GM18520 (cell line): ENCODE measurements around the gene MEGF11.

ENCODE experiments used
- ATAC-seq: cut with Tn5 transposase; IDR thresholded peaks from one replicate; pipeline ENCODE4 v1.9.1; 2021; ENCODE audit not compliant: unreplicated experiment

The MEGF11 gene

DNA sequence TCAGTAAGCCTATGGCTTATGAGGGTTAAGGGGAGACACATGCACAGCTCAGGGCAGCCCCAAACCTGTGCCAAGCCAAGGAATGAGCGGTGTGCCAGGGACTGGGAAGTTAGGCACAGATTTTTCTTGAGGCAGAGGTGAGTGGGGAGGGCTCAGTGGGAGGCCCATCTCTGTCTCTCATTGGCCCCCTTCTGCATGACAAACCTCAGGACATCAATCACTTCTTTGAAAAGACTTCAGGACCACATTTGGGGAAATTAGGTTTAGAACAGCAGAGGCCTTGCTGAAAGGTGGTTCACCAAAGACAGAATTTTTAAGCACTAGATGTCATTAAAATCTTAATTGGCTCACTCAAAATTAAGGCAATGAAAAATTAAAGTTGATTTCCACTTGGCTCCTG lies 327.1 kb downstream of the MEGF11 start:
- ATAC-seq: no peak

DNA sequence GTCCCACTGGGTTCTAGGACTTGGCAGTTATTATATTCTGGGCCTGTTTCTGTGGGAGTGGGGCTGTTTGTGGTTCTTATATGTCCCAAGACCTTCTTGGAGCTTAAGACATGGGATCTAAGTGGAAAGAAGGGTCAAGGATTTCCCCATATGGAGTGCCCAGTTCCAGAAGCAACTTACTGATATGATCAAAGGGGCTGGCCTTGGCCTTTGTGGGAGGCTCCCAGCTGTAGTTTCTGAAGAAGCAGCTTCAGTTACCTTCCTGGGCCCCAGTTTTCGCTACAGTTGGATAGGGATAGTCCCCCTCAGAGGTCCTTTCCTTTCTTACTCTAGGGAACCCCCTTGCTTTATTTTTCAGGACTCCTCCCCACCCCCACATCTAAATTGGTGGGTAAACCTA lies 328.2 kb downstream of the MEGF11 start:
- ATAC-seq: no peak

DNA sequence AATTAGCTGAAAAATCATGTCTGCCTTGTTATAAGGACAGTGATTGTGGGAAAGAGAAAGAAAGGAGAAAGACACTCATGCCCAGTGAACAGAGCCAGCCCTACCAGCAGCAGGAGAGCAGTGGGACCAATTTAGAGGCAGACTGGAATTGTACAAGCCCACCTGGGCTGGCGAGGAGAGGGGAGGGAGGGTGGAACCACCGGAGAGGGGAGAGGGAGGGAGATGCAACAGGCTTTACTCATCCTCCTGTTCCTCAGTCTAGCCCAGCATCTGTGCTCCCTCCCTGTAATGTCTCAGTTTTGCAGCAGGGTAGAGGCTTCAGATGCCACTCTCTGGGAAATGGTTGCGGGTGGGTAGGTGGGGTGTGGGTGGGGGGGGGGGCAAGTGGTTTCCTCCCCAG lies 329.5 kb downstream of the MEGF11 start:
- no peak for ATAC-seq

DNA sequence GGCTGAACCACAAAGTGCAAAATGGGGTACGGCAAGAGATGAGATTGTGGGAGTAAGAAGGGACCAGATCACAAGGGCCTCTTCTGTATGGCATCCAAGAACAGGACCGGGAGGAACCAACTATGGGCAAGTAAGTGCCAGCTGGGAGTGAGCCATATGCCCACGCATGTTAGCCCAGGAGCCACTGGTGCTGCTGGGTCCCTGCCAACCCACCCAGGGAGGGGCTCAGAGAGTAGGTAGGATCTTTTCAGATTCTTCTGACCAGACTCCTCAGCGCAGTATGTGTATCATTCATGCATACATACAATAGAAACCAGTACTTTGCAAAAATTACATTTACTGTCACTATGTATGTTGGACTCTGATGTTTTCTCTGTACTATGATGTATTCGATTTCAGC lies 330.3 kb downstream of the MEGF11 start:
- no peak for ATAC-seq

DNA sequence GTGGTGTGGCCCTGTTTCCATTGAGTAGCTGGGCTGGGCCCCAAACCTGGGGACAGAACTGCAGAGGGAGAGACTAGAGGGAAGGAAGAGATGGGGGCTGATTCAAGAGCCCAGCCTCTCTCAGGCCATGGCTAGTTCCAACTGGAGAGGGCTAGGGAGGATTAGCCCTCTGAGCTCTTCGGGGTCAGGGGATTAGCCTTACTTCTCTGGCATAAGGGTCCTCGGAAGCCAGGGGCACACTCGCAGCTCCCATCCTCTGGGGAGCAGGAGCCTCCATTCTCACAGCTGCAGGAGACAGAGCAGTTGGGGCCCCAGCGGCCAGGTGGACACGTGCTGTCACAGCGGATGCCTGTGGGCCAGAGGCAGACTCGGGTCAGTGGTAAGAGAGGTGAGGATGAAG lies 330.9 kb downstream of the MEGF11 start:
- ATAC-seq: no peak

DNA sequence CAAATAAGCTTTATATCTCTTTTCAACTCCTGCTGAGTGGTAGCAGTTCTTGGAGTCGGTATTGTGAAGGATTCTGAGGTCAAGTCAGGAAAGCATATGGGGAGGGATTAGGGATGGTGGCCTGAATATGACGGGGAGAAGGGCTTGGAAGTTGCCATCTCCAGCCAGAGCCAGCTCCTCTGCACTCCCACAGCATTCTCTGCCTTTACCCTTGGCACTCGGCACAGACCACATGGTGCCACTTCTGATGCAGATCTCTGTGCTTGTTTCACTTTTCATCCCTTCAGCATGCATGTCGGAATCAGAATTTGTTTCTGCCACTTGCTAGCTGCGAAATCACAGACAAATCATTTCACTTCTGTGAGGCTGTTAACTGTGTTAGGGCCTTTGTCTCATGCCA lies 331.8 kb downstream of the MEGF11 start:
- ATAC-seq: no peak

DNA sequence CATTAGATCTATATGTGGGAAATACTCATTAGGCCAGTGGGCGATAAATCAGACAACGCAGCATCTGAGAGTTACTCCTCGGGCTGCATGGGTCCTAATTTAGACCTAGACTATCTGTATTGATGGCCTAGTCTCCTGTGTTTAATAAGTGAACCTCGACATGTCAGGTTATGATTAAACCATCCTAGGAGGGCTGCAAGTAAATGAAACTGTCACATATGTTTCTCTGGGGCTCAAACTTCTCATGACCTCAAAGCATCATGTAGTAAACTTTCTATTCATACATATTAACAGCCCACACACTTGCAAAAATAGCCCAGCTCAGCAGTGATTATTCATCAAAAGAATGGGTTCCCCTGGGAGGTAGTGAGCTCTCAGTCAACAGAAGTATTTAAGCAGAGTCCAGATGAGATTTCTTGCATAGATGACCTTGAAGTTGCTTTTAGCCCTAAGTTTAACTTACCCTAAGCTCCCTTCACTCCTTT lies 332.7 kb downstream of the MEGF11 start:
- peak; percentile 31 for ATAC-seq

DNA sequence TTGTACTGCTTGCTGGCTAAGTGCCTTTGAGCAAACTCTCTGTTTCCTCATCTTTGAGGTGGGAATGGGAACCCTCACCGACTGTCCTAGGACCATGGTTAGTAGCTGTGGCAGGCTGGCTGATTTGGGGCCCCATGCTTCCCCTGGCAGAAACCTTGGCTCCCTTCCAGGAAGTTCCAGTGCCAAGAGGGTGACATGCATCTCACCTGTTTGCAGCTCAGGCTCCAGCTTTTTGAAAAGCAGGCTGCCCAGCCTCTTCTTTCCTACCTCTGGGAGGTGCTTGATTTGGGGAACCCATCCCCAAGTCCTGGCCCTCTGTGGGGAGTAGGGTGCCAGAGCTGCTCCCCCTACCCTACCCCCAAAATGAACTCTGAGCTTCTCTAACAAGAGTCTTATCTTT lies 333.4 kb downstream of the MEGF11 start:
- no peak for ATAC-seq

DNA sequence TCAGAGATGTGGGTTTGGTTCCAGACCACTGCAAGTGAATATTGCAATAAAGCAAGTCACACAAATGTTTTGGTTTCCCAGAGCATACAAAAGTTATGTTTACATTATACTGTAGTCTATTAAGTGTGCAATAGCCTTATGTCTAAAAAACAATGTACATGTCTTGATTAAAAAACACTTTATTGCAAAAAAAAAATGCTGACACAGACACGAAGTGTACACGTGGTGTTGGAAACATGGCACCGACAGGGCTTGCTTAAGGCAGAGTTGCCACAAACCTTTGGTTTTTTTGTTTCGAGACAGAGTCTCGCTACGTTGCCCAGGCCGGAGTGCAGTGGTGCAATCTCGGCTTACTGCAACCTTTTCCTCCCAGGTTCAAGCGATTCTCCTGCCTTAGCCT lies 334.2 kb downstream of the MEGF11 start:
- ATAC-seq: no peak

DNA sequence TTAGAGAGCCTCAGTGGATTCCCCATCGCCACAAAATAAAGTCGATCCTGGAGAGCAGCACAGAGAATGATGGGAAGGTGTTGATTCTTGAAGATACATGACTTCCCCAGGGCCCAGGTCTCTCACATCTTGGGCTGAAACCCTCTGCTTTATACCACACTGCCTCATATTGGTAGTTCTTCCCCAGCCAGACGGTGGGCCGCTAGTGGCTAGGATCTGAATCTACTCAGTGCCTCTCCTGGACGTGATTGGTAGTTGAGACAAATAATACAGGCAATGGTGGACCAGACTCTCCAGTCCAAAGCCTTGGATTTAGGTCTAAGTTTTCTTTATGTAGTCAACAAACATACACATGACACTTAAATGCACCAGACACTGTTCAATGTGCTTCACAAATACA lies 334.6 kb downstream of the MEGF11 start:
- no peak for ATAC-seq

DNA sequence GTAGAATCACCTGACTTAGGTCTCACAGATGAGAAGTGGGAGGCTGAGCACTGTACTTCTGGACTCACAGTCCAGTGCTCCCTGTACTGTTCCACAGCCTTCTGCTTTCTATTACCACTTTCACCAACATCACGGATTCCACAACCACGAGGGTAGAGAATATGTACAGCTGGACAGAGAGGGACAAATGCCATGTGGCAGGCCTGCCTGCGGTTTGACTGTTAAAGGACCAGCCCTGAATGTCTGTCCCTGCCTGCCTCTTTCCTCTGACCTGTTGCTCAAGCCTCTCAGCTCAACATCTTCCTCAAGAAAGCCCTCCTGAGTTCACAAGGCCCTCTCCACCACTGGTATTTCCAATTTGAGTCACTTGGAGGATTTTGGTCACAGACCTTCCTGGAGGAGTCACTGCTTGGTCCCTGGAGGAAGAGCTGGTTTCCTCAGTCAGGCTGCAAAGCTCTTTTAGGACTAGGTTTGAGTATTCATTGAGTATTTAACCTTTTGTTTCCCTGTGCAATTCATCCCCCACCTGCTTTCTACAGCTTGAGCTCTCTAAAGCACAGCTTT lies 335.1 kb downstream of the MEGF11 start:
- no peak for ATAC-seq

DNA sequence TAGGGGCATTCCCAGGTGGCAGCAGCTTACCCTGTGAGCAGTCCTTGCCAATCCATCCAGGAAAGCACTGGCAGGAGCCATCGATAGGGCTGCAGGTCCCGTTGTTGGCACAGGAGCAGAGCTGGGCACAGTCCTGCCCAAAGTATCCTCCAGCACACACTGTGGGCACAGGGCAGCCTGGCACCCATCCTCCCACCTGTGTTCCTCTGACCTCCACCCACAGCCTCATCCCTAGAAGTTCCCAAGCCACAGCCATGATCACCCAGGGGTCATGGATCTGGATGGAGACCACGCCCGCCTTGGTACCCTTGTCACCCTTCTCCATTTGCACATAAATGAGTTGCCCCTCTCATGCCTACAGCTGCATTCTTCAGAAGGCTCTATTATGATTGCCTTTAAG lies 335.6 kb downstream of the MEGF11 start:
- ATAC-seq: no peak

DNA sequence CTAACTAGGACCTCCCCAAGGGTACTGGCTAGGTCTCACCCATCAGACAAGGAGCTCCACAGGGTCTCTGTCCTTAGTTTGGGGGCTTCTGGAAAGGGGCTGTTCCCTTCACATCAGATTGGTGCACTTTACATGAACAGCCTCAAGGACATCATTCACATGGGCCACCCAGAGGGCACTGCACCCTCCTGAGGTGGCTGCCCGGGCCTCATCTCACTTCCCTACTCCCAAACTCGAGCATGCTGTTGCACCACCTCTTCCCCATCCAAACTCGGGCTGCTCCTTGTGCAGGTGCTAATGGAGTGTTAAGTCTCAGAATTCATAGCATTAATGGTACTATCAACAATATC lies 336.2 kb downstream of the MEGF11 start:
- ATAC-seq: no peak

DNA sequence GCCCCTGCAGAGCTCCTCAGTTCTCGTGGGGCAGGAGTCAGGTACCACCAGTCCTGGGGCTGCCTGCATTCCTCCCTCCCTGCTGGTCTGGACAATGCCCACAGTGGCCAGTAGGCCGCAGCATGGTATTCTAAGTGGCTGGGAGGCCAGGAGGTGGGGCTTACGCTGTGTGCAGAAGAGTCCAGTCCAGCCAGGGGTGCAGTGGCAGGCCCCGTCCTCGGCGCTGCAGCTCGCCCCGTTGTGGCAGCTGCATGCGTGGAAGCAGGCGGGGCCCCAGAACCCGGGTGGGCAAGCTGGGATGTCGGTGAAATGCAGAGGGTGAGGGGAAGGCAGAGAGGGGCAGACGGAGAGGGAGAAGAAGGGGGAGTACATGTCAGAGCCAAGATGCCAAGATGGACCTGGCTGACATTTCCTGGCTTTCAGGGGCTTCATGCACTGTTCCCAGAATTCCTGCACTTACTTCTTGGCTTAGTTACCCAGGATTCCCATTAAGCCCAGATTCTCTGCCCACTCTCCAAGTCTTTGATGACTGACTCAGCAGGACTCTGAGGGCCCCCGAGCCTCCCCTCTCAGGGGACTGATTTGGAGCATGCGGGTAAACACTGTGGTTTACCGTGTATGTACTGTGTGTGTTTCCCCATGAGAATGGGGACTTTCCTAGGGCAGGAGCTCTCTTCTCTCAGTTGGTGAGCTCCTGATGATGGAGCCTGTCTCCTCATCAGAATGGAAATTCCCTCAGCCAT lies 336.7 kb downstream of the MEGF11 start:
- ATAC-seq: peak; percentile 64

DNA sequence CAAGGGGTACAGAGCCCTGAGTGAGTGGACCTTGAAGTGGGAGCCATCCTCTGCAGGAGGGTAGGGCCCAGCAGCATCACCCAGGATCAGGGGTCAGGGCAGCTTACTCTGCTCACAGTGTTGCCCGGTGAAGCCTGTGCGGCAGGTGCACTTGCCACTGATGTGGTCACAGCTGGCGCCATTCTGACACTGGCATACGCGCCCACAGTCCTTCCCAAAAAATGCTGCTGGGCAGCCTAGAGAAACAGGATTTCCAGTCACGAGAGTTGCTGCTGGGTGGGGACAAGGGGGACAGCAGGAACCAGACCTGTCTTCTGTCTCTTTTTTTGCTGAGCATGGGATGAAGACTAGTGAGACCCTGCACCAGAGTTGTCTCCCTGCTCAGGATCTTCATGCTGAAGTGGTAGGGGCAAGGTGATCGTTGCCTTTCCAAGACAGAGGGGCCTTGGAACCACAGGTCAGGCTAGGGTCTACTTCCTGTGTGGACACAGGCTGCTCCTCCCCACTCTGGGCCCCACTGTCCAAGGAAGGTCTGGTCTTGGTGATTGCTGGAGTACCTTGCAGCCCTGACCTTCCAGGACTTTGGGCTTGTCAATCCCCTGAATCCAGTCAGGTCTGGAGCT lies 337.4 kb downstream of the MEGF11 start:
- ATAC-seq: no peak

DNA sequence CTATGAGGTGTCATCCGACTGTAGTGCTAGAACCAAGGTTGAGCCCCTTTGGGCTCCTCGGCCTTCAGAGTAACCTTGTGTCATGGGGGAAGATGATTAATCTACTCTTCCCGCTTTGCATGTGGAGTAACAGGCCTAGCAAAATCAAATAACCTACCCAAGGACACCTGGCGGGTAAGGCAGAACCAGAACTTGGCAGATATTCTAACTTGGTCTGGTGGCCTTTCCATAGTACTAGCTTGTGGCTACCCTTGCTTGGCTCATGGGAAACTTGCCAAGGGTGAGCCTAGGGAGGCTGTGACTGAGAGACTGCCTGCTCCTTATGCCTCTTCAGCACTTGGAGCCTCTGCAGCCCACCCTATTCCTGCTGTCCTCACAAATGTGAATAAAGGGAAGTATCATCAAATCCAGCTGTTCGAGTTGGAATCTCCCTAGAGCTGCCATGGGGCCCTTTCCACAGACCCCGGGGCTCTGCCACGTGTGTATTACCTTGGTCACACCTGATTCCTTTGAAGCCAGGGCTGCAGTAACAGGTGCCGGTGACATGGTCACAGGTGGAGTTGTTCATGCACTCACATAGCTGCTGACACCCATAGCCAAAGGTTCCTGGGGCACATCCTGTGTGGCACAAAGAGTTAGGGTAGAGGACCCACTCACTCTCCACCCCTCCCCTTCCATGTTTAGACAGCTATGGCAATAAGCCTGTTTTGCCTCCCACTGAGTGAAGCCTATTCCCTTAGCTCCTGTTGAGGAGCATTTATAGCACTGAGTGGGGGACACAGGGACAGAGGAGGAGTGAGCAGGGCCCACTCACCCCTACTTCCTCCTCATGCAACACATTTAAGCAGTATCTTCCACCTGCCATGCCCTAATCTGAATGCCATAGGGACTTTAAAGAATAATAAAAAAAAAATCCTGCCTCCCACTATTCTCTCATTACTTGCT lies 338.3 kb downstream of the MEGF11 start:
- no peak for ATAC-seq

DNA sequence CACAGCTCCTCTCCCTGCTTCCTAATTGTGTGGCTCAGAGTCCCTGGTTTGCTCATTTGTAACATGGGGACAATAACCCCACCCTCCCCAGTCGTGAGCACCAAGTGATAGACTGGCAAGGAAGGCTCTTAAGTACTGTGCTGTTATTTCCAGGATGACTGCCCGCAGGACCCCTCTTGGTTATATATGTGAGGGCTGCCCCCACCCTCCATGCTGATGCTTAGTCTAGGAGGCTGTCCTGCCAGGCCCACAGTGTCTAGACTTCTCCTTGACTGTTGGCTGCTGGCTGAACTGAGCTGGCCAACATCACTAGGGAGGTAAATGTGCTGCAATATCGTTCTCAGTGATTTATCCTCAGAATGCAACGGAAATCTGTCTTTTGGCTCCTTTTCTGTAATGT lies 339.2 kb downstream of the MEGF11 start:
- no peak for ATAC-seq

DNA sequence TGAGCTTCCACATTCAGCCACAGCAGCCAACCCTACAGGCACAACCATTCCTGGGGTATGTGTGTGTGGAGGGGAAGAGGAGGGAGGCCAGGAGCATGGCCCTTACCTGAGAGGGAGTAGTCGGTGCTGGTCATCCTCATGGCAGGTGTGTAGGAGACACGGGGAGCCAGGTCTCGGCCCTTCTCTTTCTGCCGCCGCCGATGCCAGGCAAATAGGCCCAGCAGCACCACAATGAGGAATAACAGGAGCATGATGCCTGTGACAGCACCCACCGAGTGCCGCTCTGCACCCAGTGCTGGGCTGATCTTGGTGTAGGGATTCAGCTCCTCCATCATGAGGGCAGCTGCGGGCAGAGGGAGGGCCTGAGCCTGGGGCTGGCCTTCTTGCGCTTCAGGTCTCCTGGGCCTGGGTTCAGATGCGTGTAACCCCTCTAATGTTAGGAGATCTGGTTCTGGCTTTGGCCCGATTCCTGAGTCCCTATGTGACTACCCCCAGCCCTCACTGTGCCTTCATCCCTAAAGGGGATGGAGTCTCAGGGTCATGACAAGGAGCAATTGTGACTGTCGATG lies 339.8 kb downstream of the MEGF11 start:
- ATAC-seq: no peak

DNA sequence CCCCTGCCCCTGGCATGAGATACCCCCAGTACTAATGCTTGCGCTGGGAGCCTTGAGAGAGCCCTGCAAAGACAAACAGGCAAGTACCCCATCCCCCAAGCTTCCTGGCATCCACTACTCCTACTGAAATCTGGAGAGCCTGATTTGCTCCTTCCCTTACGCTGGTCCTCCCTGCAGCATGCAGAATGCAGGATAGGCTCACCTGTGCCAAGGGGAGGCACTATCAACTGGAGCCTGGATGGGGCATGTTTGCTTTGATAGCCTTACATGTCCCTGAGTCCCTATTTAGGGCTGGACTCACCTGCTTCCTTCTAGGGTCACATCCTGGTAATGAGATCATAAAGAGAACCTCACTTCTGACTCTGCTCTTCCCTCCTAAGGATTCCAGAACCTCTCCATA lies 341.3 kb downstream of the MEGF11 start:
- no peak for ATAC-seq

DNA sequence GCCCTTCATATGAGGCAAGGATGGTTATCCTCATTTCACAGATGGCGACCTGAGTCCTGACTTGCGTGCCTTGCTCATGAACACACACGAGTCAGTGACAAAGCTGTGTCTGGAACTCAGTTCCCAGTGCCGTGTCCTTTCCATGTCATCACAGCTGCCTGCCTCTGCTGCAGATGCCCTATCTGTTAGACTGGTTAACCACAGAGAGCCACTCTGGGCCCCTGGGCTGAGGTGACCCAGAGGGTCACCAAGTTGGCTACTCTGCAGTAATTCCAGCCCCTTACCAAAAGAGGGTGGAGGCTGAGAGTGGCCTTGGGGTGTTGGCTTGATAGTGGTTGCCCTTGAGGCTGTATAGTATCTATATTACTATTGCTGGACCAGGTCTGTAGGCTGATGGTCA lies 343.2 kb downstream of the MEGF11 start:
- no peak for ATAC-seq

DNA sequence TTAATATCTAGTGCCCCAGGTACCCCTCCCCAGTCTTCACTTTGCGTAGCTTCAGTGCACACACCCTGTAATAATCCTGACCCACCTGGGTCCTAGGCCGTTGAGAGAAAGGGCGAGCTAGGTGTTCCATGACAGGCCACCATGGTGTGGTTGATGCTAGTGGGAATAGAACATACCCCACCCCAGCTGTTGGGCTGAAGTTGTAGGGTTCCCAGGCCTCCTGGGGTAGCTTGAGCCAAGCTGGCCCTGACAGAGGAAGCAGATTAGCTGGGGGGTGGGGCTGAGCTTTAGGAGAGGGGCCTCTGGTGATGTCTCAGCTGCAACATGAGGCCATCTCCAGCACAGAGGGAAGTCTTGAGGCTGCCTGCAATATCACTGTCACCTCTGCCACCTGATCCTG lies 343.7 kb downstream of the MEGF11 start:
- no peak for ATAC-seq
